Dendritic cell treated with granulocyte-macrophage colony-stimulating factor and Interleukin-4, amounts not matched to agents 40 ng/mL and 50 ng/mL, for 4 days (primary cell): ENCODE data around the gene RCBTB1.
A peak's percentile ranks its signal among the peaks of the same experiment; 100 is the strongest.

ENCODE experiments used
- H3K27ac Mint-ChIP-seq: one replicate; pipeline ENCODE4 v1.8.0; 2022; ENCODE audit warnings: mild to moderate bottlenecking, mixed read lengths
- H3K27me3 Mint-ChIP-seq: one replicate; pipeline ENCODE4 v1.8.0; 2022; ENCODE audit warnings: mild to moderate bottlenecking, mixed read lengths
- H3K36me3 Mint-ChIP-seq: one replicate; pipeline ENCODE4 v1.8.0; 2022; ENCODE audit warnings: low read depth, mixed read lengths
- H3K4me1 Mint-ChIP-seq: one replicate; pipeline ENCODE4 v1.8.0; 2022; ENCODE audit warnings: low read depth, mixed read lengths
- H3K4me3 Mint-ChIP-seq: one replicate; pipeline ENCODE4 v1.8.0; 2022; ENCODE audit warnings: mild to moderate bottlenecking, moderate library complexity, mixed read lengths
- H3K9me3 Mint-ChIP-seq: one replicate; pipeline ENCODE4 v1.8.0; 2022; ENCODE audit warnings: mixed read lengths
- intact Hi-C: fragments of 100-400 bp; cut with micrococcal nuclease; formaldehyde crosslinking; loops from one replicate; pipeline ENCODE4 v1.15.0; 2022

RCBTB1 gene

GRCh38 chr13:49533591-49534269 lies 51.6 kb downstream of the RCBTB1 start:
- Mint-ChIP-seq H3K27me3 (no peaks in the 10 kb centered on the region), H3K9me3 (no peaks in the 10 kb centered on the region), H3K27ac (peak overlapping the region; percentile 77), H3K36me3 (peaks cover 67% of the 10 kb centered on the region), H3K4me1 (peaks cover 57% of the 10 kb centered on the region), H3K4me3 (peak overlapping the region; percentile 32)
- intact Hi-C loops: no loop called here

DNA sequence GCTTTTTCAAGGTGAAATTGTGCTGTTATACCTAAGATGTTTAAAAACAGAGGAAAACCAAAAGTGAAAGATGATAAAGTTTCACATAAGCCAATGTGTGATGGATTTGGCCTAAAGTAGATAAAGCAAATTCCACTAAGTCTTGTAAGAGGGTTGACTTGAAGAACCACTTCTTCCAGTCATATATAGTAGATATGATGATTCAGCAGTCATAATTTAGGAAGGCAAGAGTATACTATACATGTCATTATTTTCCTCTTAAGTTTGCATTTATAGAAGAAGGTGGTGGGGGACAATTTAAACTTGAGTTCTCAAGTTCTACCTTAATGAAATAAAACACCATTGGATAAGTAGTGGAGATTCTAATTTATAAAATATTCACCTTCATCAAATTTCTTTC lies 52.3 kb downstream of the RCBTB1 start:
- peak overlapping the region; percentile 11 for H3K27ac Mint-ChIP-seq
- H3K4me3 Mint-ChIP-seq: no peak overlapping the region
- H3K9me3 Mint-ChIP-seq: no peaks in the 10 kb centered on the region
- peaks cover 67% of the 10 kb centered on the region for H3K36me3 Mint-ChIP-seq
- peaks cover 57% of the 10 kb centered on the region for H3K4me1 Mint-ChIP-seq
- no peaks in the 10 kb centered on the region for H3K27me3 Mint-ChIP-seq
- intact Hi-C loops: no loop called here

- H3K36me3 Mint-ChIP-seq: peaks cover 63% of the 10 kb centered on the region
- peak overlapping the region; percentile 11 for H3K27ac Mint-ChIP-seq
- no peaks in the 10 kb centered on the region for H3K9me3 Mint-ChIP-seq
- H3K4me3 Mint-ChIP-seq: no peak overlapping the region
- intact Hi-C loops: no loop called here
- peaks cover 54% of the 10 kb centered on the region for H3K4me1 Mint-ChIP-seq
- no peaks in the 10 kb centered on the region for H3K27me3 Mint-ChIP-seq
Measured at GRCh38 chr13:49532593-49532992, 52.8 kb downstream of the RCBTB1 start.

- intact Hi-C loops: no loop called here
- Mint-ChIP-seq H3K4me3 (no peak overlapping the region), H3K36me3 (peaks cover 72% of the 10 kb centered on the region), H3K4me1 (peaks cover 44% of the 10 kb centered on the region), H3K27me3 (no peaks in the 10 kb centered on the region), H3K9me3 (no peaks in the 10 kb centered on the region), H3K27ac (peak overlapping the region; percentile 75)
Measured at GRCh38 chr13:49530457-49530856, 54.9 kb downstream of the RCBTB1 start.

DNA sequence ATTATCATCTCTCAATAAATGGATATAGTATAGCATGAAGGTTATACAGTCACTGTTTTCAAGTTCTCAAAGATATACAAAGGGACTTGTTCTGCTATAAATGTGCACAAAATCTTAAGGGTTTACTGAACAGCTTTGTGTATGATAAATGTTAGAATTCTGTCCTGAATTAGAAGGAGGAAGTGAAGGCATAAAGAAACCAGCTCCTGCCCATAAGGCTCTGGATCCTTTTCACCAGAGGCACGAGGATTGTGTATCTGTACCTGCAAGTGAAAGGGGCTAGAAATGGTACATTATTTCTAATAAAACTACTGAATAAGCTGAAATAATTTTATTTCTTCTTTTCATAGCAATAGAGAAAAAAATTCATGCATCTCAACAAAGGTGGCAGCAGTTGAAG lies 57.2 kb downstream of the RCBTB1 start:
- H3K27me3 Mint-ChIP-seq: no peaks in the 10 kb centered on the region
- H3K9me3 Mint-ChIP-seq: no peaks in the 10 kb centered on the region
- H3K4me3 Mint-ChIP-seq: no peak overlapping the region
- H3K4me1 Mint-ChIP-seq: peaks cover 25% of the 10 kb centered on the region
- H3K27ac Mint-ChIP-seq: no peak overlapping the region
- peaks cover 64% of the 10 kb centered on the region for H3K36me3 Mint-ChIP-seq
- intact Hi-C loops: no loop called here

DNA sequence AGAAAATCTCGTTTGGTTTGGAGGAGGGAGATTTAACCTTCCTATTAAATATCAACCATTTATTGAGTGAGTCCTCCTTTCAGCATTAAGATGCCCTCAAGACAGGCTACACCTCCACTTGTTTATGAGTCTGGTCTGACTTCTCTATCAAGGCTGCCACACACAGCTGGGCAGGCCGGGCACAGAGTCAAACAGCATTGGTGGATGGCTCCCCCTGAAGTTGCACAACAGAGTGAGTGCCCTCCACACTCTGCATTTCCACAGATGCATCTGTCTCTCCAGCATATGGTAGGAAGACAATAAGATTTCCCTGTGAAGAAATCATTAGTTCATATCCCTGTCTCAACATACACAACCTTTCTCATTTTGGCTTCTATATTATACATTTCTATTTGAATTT lies 58.2 kb downstream of the RCBTB1 start:
- intact Hi-C loops: no loop called here
- H3K27ac Mint-ChIP-seq: no peak overlapping the region
- H3K4me3 Mint-ChIP-seq: no peak overlapping the region
- H3K4me1 Mint-ChIP-seq: peaks cover 18% of the 10 kb centered on the region
- H3K9me3 Mint-ChIP-seq: no peaks in the 10 kb centered on the region
- H3K36me3 Mint-ChIP-seq: peaks cover 58% of the 10 kb centered on the region
- H3K27me3 Mint-ChIP-seq: no peaks in the 10 kb centered on the region

- Mint-ChIP-seq H3K27ac (peak overlapping the region; percentile 65), H3K36me3 (peaks cover 69% of the 10 kb centered on the region), H3K4me1 (peaks cover under 1% of the 10 kb centered on the region), H3K9me3 (no peaks in the 10 kb centered on the region), H3K27me3 (no peaks in the 10 kb centered on the region), H3K4me3 (no peak overlapping the region)
- intact Hi-C loops: no loop called here
Measured at GRCh38 chr13:49524740-49525501, 60.4 kb downstream of the RCBTB1 start.

- Mint-ChIP-seq H3K27ac (no peak overlapping the region), H3K4me1 (no peaks in the 10 kb centered on the region), H3K9me3 (no peaks in the 10 kb centered on the region), H3K27me3 (no peaks in the 10 kb centered on the region), H3K4me3 (no peak overlapping the region), H3K36me3 (peaks cover 62% of the 10 kb centered on the region)
- intact Hi-C loops: no loop called here
Measured at GRCh38 chr13:49521224-49521623, 64.1 kb downstream of the RCBTB1 start.

DNA sequence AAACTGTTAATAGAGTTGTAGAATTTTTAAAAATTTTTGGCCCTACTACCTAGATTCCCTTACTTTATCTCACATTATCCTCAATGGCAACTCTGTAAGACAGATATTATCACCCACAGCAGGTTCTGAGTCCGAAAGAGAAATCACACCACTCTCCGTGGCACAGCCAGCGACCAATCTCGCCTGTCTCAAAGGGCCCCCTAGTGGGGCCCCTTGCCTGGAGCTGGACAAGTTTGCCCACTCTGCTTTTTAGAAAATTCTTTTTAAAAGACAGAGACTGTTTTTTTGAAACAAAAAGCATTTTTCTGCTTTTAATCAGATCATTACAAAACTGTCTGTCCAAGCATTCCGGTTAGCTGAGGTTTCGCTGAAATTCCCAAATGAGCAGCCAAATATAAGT lies 67.9 kb downstream of the RCBTB1 start:
- Mint-ChIP-seq H3K36me3 (peaks cover 83% of the 10 kb centered on the region), H3K27me3 (no peaks in the 10 kb centered on the region), H3K27ac (no peak overlapping the region), H3K4me1 (no peaks in the 10 kb centered on the region), H3K4me3 (no peak overlapping the region), H3K9me3 (no peaks in the 10 kb centered on the region)
- intact Hi-C loops: no loop called here

GRCh38 chr13:49516467-49516866 lies 68.9 kb downstream of the RCBTB1 start:
- intact Hi-C loops: no loop called here
- Mint-ChIP-seq H3K27ac (no peak overlapping the region), H3K9me3 (no peaks in the 10 kb centered on the region), H3K27me3 (no peaks in the 10 kb centered on the region), H3K36me3 (peaks cover 84% of the 10 kb centered on the region), H3K4me1 (no peaks in the 10 kb centered on the region), H3K4me3 (no peak overlapping the region)

DNA sequence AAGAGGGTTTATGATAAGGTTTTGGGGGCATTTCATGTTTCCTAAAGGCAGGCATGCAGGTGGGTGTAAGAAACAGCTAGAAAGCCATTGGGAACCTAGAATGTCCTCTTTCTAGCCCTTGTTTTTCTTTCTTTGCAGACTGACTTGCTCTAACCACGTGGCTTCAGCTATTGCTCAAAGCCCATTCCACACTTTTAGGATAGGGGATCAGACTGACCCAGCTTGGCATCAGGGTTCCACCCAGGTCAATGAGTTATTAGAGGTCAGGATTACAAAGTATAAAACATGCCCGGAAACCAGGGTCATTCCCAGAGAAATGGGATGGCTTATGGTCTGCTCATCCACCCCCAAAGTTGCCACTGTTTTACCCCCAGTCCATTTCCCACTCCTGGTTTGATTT lies 72.8 kb downstream of the RCBTB1 start:
- H3K4me3 Mint-ChIP-seq: no peak overlapping the region
- H3K4me1 Mint-ChIP-seq: no peaks in the 10 kb centered on the region
- H3K27ac Mint-ChIP-seq: no peak overlapping the region
- H3K9me3 Mint-ChIP-seq: no peaks in the 10 kb centered on the region
- peaks cover 87% of the 10 kb centered on the region for H3K36me3 Mint-ChIP-seq
- intact Hi-C loops: no loop called here
- no peaks in the 10 kb centered on the region for H3K27me3 Mint-ChIP-seq

- H3K4me3 Mint-ChIP-seq: no peak overlapping the region
- intact Hi-C loops: no loop called here
- H3K4me1 Mint-ChIP-seq: peaks cover 39% of the 10 kb centered on the region
- no peaks in the 10 kb centered on the region for H3K27me3 Mint-ChIP-seq
- no peak overlapping the region for H3K27ac Mint-ChIP-seq
- no peaks in the 10 kb centered on the region for H3K9me3 Mint-ChIP-seq
- H3K36me3 Mint-ChIP-seq: peaks cover 48% of the 10 kb centered on the region
Measured at GRCh38 chr13:49503951-49504350, 81.4 kb downstream of the RCBTB1 start.

- Mint-ChIP-seq H3K27me3 (no peaks in the 10 kb centered on the region), H3K4me1 (peaks cover 46% of the 10 kb centered on the region), H3K36me3 (peaks cover 58% of the 10 kb centered on the region), H3K9me3 (no peaks in the 10 kb centered on the region), H3K27ac (peak overlapping the region; percentile 38), H3K4me3 (no peak overlapping the region)
- intact Hi-C loops: no loop called here
Measured at GRCh38 chr13:49502954-49503353, 82.4 kb downstream of the RCBTB1 start.

- Mint-ChIP-seq H3K27me3 (no peaks in the 10 kb centered on the region), H3K27ac (no peak overlapping the region), H3K4me3 (no peak overlapping the region)
Measured at GRCh38 chr13:49499889-49500660, 85.3 kb downstream of the RCBTB1 start.

More at GRCh38 chr13:49499889-49500660, 85.3 kb downstream of the RCBTB1 start:
- Mint-ChIP-seq H3K9me3 (no peaks in the 10 kb centered on the region), H3K36me3 (peaks cover 67% of the 10 kb centered on the region), H3K4me1 (peaks cover 52% of the 10 kb centered on the region)
- intact Hi-C loops: loop anchor here (5.0 to 10.0 kb wide), 2 partner anchors 52 to 105 kb away; no protein-coding TSS in a partner anchor
